ENCODE results near the gene HBQ1. TPM values are rescaled to one million over a fixed set of nuclear protein-coding genes. Genes with fewer than 3 reads are reported as not detected.
"Not testable (repeated sequence)": the region's sequence is repeated elsewhere in the genome, so short reads cannot be mapped to it uniquely, and the experiment has no call there.

HBQ1 gene
- total RNA-seq, 2 donors from 2014 or later: not detected

GRCh38 chr16:169014-169413 lies 11.2 kb upstream of the HBQ1 start:
- H3K27me3 ChIP-seq: peaks cover 45% of the 10 kb centered on the region
- H3K9ac ChIP-seq (ENCODE audit: low read depth in 2 of 2, low read length in 2 of 2): no peak overlapping the region
- H3K36me3 ChIP-seq: no peaks in the 10 kb centered on the region
- intact Hi-C loops (cut with DNase I): no loop called here
- no peaks in the 10 kb centered on the region for H3K9me3 ChIP-seq
- no peaks in the 10 kb centered on the region for H3K4me1 ChIP-seq
- no peak overlapping the region for H3K4me3 ChIP-seq
- TF ChIP-seq CTCF (IDR thresholded peaks at IDR 0.05): no peak
- no peak overlapping the region for H3K27ac ChIP-seq
- DNase-seq: no peak

GRCh38 chr16:170088-170507 lies 10.2 kb upstream of the HBQ1 start:
- H3K4me1 ChIP-seq: not testable (repeated sequence)
- peak; percentile 42 for DNase-seq

GRCh38 chr16:170788-171187 lies 9.5 kb upstream of the HBQ1 start:
- no peak overlapping the region for H3K9ac ChIP-seq (ENCODE audit: low read depth in 2 of 2, low read length in 2 of 2)
- H3K4me1 ChIP-seq: no peaks in the 10 kb centered on the region
- DNase-seq: no peak
- no peak for TF ChIP-seq CTCF (IDR thresholded peaks at IDR 0.05)
- intact Hi-C loops (cut with DNase I): no loop called here
- no peak overlapping the region for H3K4me3 ChIP-seq
- H3K27me3 ChIP-seq: peaks cover 48% of the 10 kb centered on the region
- H3K27ac ChIP-seq: no peak overlapping the region
- no peaks in the 10 kb centered on the region for H3K36me3 ChIP-seq
- no peaks in the 10 kb centered on the region for H3K9me3 ChIP-seq

More at GRCh38 chr16:170088-170507, 10.2 kb upstream of the HBQ1 start:
- H3K27ac ChIP-seq; H3K9me3 ChIP-seq; H3K9ac ChIP-seq (ENCODE audit: low read depth in 2 of 2, low read length in 2 of 2); H3K36me3 ChIP-seq; H3K4me3 ChIP-seq; intact Hi-C loops (cut with DNase I): not testable (repeated sequence)
- peaks cover 50% of the 10 kb centered on the region for H3K27me3 ChIP-seq

- H3K27ac ChIP-seq; DNase-seq; H3K9me3 ChIP-seq; H3K9ac ChIP-seq (ENCODE audit: low read depth in 2 of 2, low read length in 2 of 2); H3K4me1 ChIP-seq; H3K4me3 ChIP-seq; H3K36me3 ChIP-seq; intact Hi-C loops (cut with DNase I): not testable (repeated sequence)
- peaks cover 36% of the 10 kb centered on the region for H3K27me3 ChIP-seq
These were observed 7.8 kb upstream of the HBQ1 start, which contains the start of gene HBA2 for GRCh38 chr16:172374-172941. Gene HBA2 (plus strand): TSS chr16:172876. CDS start chr16:172913, 37 bp downstream.

DNA sequence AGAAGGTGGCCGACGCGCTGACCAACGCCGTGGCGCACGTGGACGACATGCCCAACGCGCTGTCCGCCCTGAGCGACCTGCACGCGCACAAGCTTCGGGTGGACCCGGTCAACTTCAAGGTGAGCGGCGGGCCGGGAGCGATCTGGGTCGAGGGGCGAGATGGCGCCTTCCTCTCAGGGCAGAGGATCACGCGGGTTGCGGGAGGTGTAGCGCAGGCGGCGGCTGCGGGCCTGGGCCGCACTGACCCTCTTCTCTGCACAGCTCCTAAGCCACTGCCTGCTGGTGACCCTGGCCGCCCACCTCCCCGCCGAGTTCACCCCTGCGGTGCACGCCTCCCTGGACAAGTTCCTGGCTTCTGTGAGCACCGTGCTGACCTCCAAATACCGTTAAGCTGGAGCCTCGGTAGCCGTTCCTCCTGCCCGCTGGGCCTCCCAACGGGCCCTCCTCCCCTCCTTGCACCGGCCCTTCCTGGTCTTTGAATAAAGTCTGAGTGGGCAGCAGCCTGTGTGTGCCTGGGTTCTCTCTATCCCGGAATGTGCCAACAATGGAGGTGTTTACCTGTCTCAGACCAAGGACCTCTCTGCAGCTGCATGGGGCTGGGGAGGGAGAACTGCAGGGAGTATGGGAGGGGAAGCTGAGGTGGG lies 6.9 kb upstream of the HBQ1 start:
- DNase-seq; H3K4me3 ChIP-seq; H3K36me3 ChIP-seq; intact Hi-C loops (cut with DNase I); H3K4me1 ChIP-seq; H3K27ac ChIP-seq; H3K9me3 ChIP-seq; H3K9ac ChIP-seq (ENCODE audit: low read depth in 2 of 2, low read length in 2 of 2): not testable (repeated sequence)
- peaks cover 36% of the 10 kb centered on the region for H3K27me3 ChIP-seq

DNA sequence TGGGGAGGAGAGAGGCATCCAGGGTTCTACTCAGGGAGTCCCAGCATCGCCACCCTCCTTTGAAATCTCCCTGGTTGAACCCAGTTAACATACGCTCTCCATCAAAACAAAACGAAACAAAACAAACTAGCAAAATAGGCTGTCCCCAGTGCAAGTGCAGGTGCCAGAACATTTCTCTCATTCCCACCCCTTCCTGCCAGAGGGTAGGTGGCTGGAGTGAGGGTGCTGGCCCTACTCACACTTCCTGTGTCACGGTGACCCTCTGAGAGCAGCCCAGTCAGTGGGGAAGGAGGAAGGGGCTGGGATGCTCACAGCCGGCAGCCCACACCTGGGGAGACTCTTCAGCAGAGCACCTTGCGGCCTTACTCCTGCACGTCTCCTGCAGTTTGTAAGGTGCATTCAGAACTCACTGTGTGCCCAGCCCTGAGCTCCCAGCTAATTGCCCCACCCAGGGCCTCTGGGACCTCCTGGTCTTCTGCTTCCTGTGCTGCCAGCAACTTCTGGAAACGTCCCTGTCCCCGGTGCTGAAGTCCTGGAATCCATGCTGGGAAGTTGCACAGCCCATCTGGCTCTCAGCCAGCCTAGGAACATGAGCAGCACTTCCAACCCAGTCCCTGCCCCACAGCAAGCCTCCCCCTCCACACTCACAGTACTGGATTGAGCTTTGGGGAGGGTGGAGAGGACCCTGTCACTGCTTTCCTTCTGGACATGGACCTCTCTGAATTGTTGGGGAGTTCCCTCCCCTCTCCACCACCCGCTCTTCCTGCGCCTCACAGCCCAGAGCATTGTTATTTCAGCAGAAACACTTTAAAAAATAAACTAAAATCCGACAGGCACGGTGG lies 6.1 kb upstream of the HBQ1 start:
- H3K9ac ChIP-seq (ENCODE audit: low read depth in 2 of 2, low read length in 2 of 2); H3K36me3 ChIP-seq; H3K9me3 ChIP-seq; H3K4me1 ChIP-seq; DNase-seq; H3K27ac ChIP-seq; intact Hi-C loops (cut with DNase I); H3K4me3 ChIP-seq: not testable (repeated sequence)
- H3K27me3 ChIP-seq: peaks cover 44% of the 10 kb centered on the region

GRCh38 chr16:175011-175949 lies 5.0 kb upstream of the HBQ1 start:
- intact Hi-C loops (cut with DNase I): no loop called here

GRCh38 chr16:176006-176405 lies 4.3 kb upstream of the HBQ1 start:
- H3K27me3 ChIP-seq: peaks cover 62% of the 10 kb centered on the region
- H3K36me3 ChIP-seq; H3K4me1 ChIP-seq; DNase-seq; H3K9me3 ChIP-seq; H3K27ac ChIP-seq; H3K4me3 ChIP-seq; intact Hi-C loops (cut with DNase I); H3K9ac ChIP-seq (ENCODE audit: low read depth in 2 of 2, low read length in 2 of 2): not testable (repeated sequence)

More at GRCh38 chr16:175011-175949, 5.0 kb upstream of the HBQ1 start:
- Histone ChIP-seq H3K36me3 (no peaks in the 10 kb centered on the region), H3K4me1 (no peaks in the 10 kb centered on the region), H3K9me3 (no peaks in the 10 kb centered on the region), H3K27ac (no peak overlapping the region), H3K27me3 (peaks cover 55% of the 10 kb centered on the region), H3K9ac (ENCODE audit: low read depth in 2 of 2, low read length in 2 of 2) (no peak overlapping the region), H3K4me3 (no peak overlapping the region)
- no peak for DNase-seq
- no peak for TF ChIP-seq CTCF (IDR thresholded peaks at IDR 0.05)

Measured in colonic mucosa (tissue), 4 donors.